Ovary (tissue), 3 donors: ENCODE results near the gene SSBP4.

Source experiments
- CTCF ChIP-seq, 3 donors: fragments of 450-650 bp in 2 of 3; fragments of 200-600 bp in 1 of 3; IDR thresholded peaks; one replicate each; pipeline versions ENCODE4 v1.5.1 to v1.8.0; 2016 to 2022; ENCODE audit warnings: antibody characterized with exemption in 3 of 3, mild to moderate bottlenecking in 1 of 3
- EP300 ChIP-seq: sonication (generic); formaldehyde crosslinking; IDR thresholded peaks from one replicate; pipeline ENCODE4 v1.6.1; 2017; ENCODE audit warnings: antibody characterized with exemption
- POLR2A ChIP-seq: fragments of 450-650 bp; IDR thresholded peaks from one replicate; pipeline ENCODE4 v1.6.1; 2017; ENCODE audit warnings: antibody characterized with exemption, mild to moderate bottlenecking, moderate library complexity
- donor health status: DM: no; HTN: no; CAD: no.

- TF ChIP-seq POLR2A = no peak
- TF ChIP-seq EP300 = no peak
- no peak for TF ChIP-seq CTCF (IDR thresholded peaks at IDR 0.05)
These were observed 58.0 kb downstream of the SSBP4 start for GRCh38 chr19:18477042-18477779.
